ENCODE data around the gene TSPAN4. TPM values are rescaled to one million over a fixed set of nuclear protein-coding genes. Genes with fewer than 3 reads are reported as not detected.

TSPAN4 gene
- total RNA-seq, 2 donors from 2014 or later: 12.6 to 18.9 TPM

DNA sequence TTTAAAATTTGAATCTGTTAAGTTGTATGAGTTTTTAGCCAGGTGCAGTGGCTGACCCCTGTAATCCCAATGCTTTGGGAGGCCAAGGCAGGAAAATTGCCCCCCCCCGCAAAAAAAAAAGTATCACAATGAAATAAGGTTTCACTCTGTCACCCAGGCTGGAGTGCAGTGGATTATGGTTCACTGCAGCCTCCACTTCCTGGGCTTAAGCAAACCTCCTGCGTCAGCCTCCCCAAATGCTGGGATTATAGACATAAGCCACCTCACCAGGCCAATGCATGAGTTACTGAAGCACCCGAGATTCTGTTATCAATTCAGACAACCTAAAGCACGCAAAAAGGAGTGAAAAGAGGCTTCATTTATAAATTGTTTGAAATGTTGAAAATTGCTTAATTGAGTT, 70.4 kb downstream of the TSPAN4 start:
- Mint-ChIP-seq H3K9me3 (no peaks in the 10 kb centered on the region), H3K27ac (no peak overlapping the region), H3K36me3 (no peaks in the 10 kb centered on the region)
- DNase-seq (ENCODE audit: low spot score in 2 of 2) (no peak), ATAC-seq (no peak)

DNA sequence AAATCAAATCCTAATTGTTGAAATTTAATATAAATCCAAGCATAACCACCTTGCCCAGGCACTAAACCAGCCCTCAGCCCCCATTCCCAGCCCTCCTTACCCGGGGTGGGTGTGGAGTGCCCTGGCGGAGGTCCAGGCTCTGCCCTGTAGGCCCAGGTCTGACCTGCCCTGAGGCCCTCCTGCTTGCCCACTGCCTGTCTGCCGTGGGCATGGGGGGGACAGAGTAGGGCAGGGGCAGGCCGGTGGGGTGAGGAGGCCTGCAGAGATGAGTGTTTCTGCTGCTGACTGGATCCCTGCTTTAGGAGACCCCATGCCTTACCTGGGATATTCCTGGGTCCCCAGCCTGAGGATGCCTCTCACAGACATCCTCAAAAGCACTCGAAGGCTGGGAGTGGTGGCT, 71.6 kb downstream of the TSPAN4 start:
- ATAC-seq (no peak), DNase-seq (ENCODE audit: low spot score in 2 of 2) (no peak)
- no peaks in the 10 kb centered on the region for H3K9me3 Mint-ChIP-seq
- no peaks in the 10 kb centered on the region for H3K36me3 Mint-ChIP-seq
- no peak overlapping the region for H3K27ac Mint-ChIP-seq

DNA sequence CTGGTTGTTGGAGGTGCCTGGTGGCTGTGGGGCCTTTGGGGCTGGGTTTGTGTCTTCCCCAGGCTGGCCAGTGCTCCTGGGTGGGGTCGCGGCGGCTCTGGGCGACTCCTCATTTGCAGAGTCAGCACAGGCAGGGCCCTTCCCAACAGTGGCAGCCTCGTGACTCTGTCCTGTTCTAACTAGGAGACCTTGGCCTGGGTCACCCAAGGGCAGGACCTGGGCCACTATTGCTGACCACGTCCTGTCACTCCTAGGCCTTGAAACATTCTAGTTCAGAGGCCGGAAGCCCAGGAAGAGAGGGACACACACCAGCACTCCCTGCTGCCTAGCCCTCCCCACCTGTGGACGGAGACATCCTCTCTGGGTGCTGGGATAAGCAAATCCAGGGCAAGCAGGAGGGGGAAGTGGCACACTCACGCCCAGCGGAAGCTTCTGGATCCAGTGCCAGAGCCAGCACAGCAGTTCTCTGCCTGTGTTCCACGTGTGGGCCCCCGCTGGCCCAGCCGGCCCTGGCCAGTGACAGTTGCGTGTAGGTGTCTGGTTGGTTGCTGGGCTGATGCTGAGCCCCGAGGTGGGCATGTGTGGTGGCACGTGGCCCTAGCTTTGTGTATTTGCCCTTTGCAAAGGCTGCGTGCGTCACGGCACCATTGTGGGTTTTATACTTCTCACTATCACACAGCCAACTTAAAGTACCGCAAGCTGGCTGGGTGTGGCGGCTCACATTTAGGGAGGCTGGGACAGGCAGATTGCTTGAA, 72.3 kb downstream of the TSPAN4 start:
- no peaks in the 10 kb centered on the region for H3K36me3 Mint-ChIP-seq
- DNase-seq (ENCODE audit: low spot score in 2 of 2): no peak
- no peak overlapping the region for H3K27ac Mint-ChIP-seq
- ATAC-seq: no peak
- H3K9me3 Mint-ChIP-seq: no peaks in the 10 kb centered on the region

Other genes starting within 250 kb of the TSPAN4 start
- gene IRF7, start 226.9 kb upstream of the TSPAN4 start, total RNA-seq: 100 to 1,000 TPM in 1 of 2 donors, 10 to 100 TPM in 1; 25.3 to 104 TPM
- gene CDHR5, start 217.9 kb upstream of the TSPAN4 start, total RNA-seq: not detected
- not detected for gene SCT, start 215.7 kb upstream of the TSPAN4 start, total RNA-seq
- gene DRD4, start 205.6 kb upstream of the TSPAN4 start, total RNA-seq: 1 to 10 TPM in 1 of 2 donors, under 1 TPM in 1; 0.60 to 5.6 TPM
- gene DEAF1, start 147.6 kb upstream of the TSPAN4 start, total RNA-seq: 10 to 100 TPM; 50.9 to 63.5 TPM
- gene TMEM80, start 147.0 kb upstream of the TSPAN4 start, total RNA-seq: 10 to 100 TPM in 1 of 2 donors, 1 to 10 TPM in 1; 5.2 to 11.3 TPM
- 10 to 100 TPM in 1 of 2 donors, 1 to 10 TPM in 1; 2.4 to 34.1 TPM for gene EPS8L2, start 136.6 kb upstream of the TSPAN4 start, total RNA-seq
- 100 to 1,000 TPM; 226 to 328 TPM for gene TALDO1, start 95.4 kb upstream of the TSPAN4 start, total RNA-seq
- gene GATD1, start 65.4 kb upstream of the TSPAN4 start, total RNA-seq: 10 to 100 TPM; 33.1 to 60.5 TPM
- gene CEND1, start 52.8 kb upstream of the TSPAN4 start, total RNA-seq: 1 to 10 TPM in 1 of 2 donors, not detected in 1; 1.1 TPM
- gene SLC25A22, start 44.6 kb upstream of the TSPAN4 start, total RNA-seq: 10 to 100 TPM; 22.6 to 34.6 TPM
- gene PIDD1, start 37.6 kb upstream of the TSPAN4 start, total RNA-seq: 10 to 100 TPM; 32.8 to 59.2 TPM
- gene RPLP2, start 32.9 kb upstream of the TSPAN4 start, total RNA-seq: 1,000 to 10,000 TPM; 3,020 to 3,653 TPM
- 10 to 100 TPM; 24.5 to 49.1 TPM for gene PNPLA2, start 23.9 kb upstream of the TSPAN4 start, total RNA-seq
- 1 to 10 TPM in 1 of 2 donors, under 1 TPM in 1; 0.66 to 1.9 TPM for gene CRACR2B, start 14.9 kb upstream of the TSPAN4 start, total RNA-seq
- 10 to 100 TPM; 42.8 to 46.0 TPM for gene CD151, start 9.9 kb upstream of the TSPAN4 start, total RNA-seq
- gene POLR2L, start 323 bp upstream of the TSPAN4 start, total RNA-seq: 10 to 100 TPM; 50.4 to 95.1 TPM
- gene CHID1, start 68.0 kb downstream of the TSPAN4 start, total RNA-seq: 10 to 100 TPM; 49.1 to 62.6 TPM
- gene AP2A2, start 83.0 kb downstream of the TSPAN4 start, total RNA-seq: 10 to 100 TPM; 37.3 to 58.0 TPM
- gene MUC6, start 193.9 kb downstream of the TSPAN4 start, total RNA-seq: not detected
- gene MUC2, start 232.0 kb downstream of the TSPAN4 start, total RNA-seq: not detected